K562 (cell line): ENCODE results near the gene RAB26. TPM values are rescaled to one million over a fixed set of nuclear protein-coding genes. Genes with fewer than 3 reads are reported as not detected.

Source experiments
- CEBPB ChIP-seq: fragments of 450-650 bp; IDR thresholded peaks from 2 replicates; pipeline ENCODE4 v1.6.1; 2016; ENCODE audit warnings: missing genetic modification characterization, missing compliant biosample characterization
- CTBP1 ChIP-seq: fragments of 450-650 bp; IDR thresholded peaks from 2 replicates; pipeline ENCODE4 v1.6.1; 2016; ENCODE audit warnings: borderline replicate concordance
- DMBX1 ChIP-seq: fragments of 250-450 bp; sonication (Bioruptor Pico); IDR thresholded peaks from 2 replicates; pipeline ENCODE4 v1.8.0; 2022; ENCODE audit warnings: inconsistent platforms, mild to moderate bottlenecking, moderate library complexity, borderline replicate concordance
- ESRRB ChIP-seq: fragments of 250-450 bp; sonication (Bioruptor Pico); IDR thresholded peaks from 2 replicates; pipeline ENCODE4 v1.5.0; 2020; ENCODE audit warnings: mild to moderate bottlenecking, moderate library complexity, borderline replicate concordance
- FOXA1 ChIP-seq: fragments of 450-650 bp; IDR thresholded peaks from 2 replicates; pipeline ENCODE4 v1.6.1; 2016; ENCODE audit warnings: mild to moderate bottlenecking, borderline replicate concordance
- MCM2 ChIP-seq: fragments of 450-650 bp; IDR thresholded peaks from 2 replicates; pipeline ENCODE4 v1.6.1; 2017; ENCODE audit warnings: low read depth, mild to moderate bottlenecking
- NCOR1 ChIP-seq: fragments of 450-650 bp; IDR thresholded peaks from 2 replicates; pipeline ENCODE4 v1.6.1; 2016; ENCODE audit warnings: mild to moderate bottlenecking, moderate library complexity
- NEUROD1 ChIP-seq: fragments of 150-350 bp; IDR thresholded peaks from 2 replicates; pipeline ENCODE4 v1.6.1; 2014; ENCODE audit warnings: borderline replicate concordance, low read length, low read depth; ENCODE audit not compliant: partially characterized antibody
- PRMT5 ChIP-seq: sonication (generic); formaldehyde crosslinking; IDR thresholded peaks from 2 replicates; pipeline ENCODE4 v1.5.0; 2020; ENCODE audit warnings: missing genetic modification reagents
- SMARCC2 ChIP-seq: fragments of 450-650 bp; IDR thresholded peaks from 2 replicates; pipeline ENCODE4 v1.6.1; 2017; ENCODE audit warnings: antibody characterized with exemption, moderate library complexity, mild to moderate bottlenecking, low read depth
- TEAD1 ChIP-seq, 2 experiments: fragments of 450-650 bp in 1 of 2; sonication (generic) in 1 of 2; formaldehyde crosslinking; IDR thresholded peaks; 2 replicates each; pipeline versions ENCODE4 v1.4.0 to v1.8.0; 2020 to 2022; ENCODE audit warnings: mild to moderate bottlenecking in 2 of 2, missing genetic modification reagents in 1 of 2
- ZNF212 ChIP-seq: fragments of 450-650 bp; formaldehyde crosslinking; IDR thresholded peaks from 2 replicates; pipeline ENCODE4 v1.4.0; 2020; ENCODE audit warnings: mild to moderate bottlenecking
- polyA plus RNA-seq, 8 experiments: library from polyadenylated mRNA; depleted of rRNA in 4 of 8; stranded (reverse) in 5 of 8; unstranded in 3 of 8; fragments of >200 nt; fragmentation: Nextera tagmentation in 2 of 8; fragmentation: Illumina TruSeq in 1 of 8; extraction: Ambion mirVana in 2 of 8; extraction: Trizol in 1 of 8; gene quantifications; 2 replicates each; pipeline versions ENCODE4 v1.2.1 to v1.2.3, GENCODE V29; 2011 to 2014; ENCODE audit warnings: inconsistent platforms in 1 of 8, missing spikeins in 1 of 8
- total RNA-seq, 7 experiments: library from RNA; depleted of rRNA in 6 of 7; stranded (reverse); fragments of >200 nt in 6 of 7; fragmentation: Illumina TruSeq in 2 of 7; extraction: Trizol in 2 of 7; gene quantifications; 2 replicates each; pipeline versions ENCODE4 v1.2.1 to v1.2.3, GENCODE V29; 2011 to 2021; ENCODE audit warnings: low replicate concordance in 1 of 7
- TF ChIP-seq, protein P1 (sequence below): fragments of 450-650 bp; IDR thresholded peaks from 2 replicates; pipeline ENCODE4 v1.6.1; 2018; ENCODE audit not compliant: partially characterized antibody
- TF ChIP-seq, protein P2 (sequence below): sonication (generic); formaldehyde crosslinking; IDR thresholded peaks from 2 replicates; pipeline ENCODE4 v1.8.0; 2022; ENCODE audit warnings: mild to moderate bottlenecking, missing genetic modification reagents, borderline replicate concordance
- TF ChIP-seq, protein P3 (sequence below), 2 experiments: fragments of 200-800 bp in 1 of 2; sonication (Bioruptor generic) in 1 of 2; sonication (generic) in 1 of 2; formaldehyde crosslinking in 1 of 2; IDR thresholded peaks in 1 of 2; conservative IDR thresholded peaks in 1 of 2; 2 replicates each; pipeline versions ENCODE4 v1.5.0 to v1.6.1; 2016 to 2020; ENCODE audit warnings: missing compliant biosample characterization in 1 of 2, missing genetic modification characterization in 1 of 2, missing genetic modification reagents in 1 of 2
- TF ChIP-seq, protein P4 (sequence below): fragments of 450-650 bp; IDR thresholded peaks from 2 replicates; pipeline ENCODE4 v1.6.1; 2018; ENCODE audit warnings: mild to moderate bottlenecking, low read depth; ENCODE audit not compliant: partially characterized antibody

The RAB26 gene
- total and polyA plus RNA-seq, 9 of the 15 experiments (the other 6 are each of a cell fraction or from before 2014, with no cell fraction given) = 0.25 to 6.1 (median 2.1) TPM

DNA sequence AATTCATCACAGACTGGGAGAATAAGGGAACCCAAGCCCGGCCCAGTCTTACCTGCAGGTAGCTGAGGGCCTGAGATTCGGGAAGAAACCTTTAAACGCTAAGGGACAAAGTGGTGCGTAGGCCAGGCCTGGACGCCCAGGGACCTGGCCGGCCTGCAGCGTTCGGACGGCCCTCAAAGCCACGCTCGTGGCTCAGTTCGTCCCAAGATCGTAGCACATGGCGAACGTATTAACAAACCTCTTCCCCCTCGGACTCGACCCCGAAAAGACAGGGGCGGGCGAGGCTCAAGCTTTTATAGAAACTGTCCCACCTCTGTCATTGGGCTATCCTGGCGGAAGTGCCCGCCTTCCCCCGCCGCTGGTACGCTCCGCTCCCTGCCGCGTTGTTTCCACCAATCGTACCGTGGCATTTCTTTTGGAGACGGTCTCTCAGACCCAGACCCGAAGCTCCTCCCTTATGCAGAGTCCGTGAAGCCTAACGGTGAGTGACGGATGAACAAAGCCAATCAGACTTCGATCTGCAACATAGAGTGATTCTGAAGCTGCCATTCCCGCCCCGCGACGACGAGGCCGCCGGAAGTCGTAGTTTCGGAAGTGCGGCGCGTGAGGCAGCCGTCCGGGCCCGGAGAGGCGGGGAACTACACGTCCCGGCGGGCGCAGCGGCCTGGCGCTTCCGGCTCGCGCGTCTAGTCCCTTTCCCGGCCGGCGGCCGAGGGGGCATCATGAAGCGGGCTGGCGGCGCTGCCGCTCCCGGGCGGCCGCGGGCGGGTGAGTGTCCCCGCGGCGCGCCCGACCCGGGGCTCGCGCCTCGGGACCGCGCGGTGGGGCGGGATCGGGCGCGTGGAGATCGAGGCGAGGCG lies 6.9 kb downstream of the RAB26 start, which contains the start of gene TRAF7 (continued):
- TF ChIP-seq, protein P1, sequence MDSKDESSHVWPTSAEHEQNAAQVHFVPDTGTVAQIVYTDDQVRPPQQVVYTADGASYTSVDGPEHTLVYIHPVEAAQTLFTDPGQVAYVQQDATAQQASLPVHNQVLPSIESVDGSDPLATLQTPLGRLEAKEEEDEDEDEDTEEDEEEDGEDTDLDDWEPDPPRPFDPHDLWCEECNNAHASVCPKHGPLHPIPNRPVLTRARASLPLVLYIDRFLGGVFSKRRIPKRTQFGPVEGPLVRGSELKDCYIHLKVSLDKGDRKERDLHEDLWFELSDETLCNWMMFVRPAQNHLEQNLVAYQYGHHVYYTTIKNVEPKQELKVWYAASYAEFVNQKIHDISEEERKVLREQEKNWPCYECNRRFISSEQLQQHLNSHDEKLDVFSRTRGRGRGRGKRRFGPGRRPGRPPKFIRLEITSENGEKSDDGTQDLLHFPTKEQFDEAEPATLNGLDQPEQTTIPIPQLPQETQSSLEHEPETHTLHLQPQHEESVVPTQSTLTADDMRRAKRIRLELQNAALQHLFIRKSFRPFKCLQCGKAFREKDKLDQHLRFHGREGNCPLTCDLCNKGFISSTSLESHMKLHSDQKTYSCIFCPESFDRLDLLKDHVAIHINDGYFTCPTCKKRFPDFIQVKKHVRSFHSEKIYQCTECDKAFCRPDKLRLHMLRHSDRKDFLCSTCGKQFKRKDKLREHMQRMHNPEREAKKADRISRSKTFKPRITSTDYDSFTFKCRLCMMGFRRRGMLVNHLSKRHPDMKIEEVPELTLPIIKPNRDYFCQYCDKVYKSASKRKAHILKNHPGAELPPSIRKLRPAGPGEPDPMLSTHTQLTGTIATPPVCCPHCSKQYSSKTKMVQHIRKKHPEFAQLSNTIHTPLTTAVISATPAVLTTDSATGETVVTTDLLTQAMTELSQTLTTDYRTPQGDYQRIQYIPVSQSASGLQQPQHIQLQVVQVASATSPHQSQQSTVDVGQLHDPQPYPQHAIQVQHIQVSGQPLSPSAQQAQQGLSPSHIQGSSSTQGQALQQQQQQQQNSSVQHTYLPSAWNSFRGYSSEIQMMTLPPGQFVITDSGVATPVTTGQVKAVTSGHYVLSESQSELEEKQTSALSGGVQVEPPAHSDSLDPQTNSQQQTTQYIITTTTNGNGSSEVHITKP = peak; percentile 69
- TF ChIP-seq ZNF212 (CRISPR knock-in tag) = no peak
- TF ChIP-seq, protein P2, sequence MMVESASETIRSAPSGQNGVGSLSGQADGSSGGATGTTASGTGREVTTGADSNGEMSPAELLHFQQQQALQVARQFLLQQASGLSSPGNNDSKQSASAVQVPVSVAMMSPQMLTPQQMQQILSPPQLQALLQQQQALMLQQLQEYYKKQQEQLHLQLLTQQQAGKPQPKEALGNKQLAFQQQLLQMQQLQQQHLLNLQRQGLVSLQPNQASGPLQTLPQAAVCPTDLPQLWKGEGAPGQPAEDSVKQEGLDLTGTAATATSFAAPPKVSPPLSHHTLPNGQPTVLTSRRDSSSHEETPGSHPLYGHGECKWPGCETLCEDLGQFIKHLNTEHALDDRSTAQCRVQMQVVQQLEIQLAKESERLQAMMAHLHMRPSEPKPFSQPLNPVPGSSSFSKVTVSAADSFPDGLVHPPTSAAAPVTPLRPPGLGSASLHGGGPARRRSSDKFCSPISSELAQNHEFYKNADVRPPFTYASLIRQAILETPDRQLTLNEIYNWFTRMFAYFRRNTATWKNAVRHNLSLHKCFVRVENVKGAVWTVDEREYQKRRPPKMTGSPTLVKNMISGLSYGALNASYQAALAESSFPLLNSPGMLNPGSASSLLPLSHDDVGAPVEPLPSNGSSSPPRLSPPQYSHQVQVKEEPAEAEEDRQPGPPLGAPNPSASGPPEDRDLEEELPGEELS (CRISPR knock-in tag) = 0 out of 2 replicates have a peak, but pooled peaks have one; percentile 54
- peak in 1 of 2 experiments; percentile 78; a peak in 2 of 4 replicates for TF ChIP-seq TEAD1 (CRISPR knock-in tag; IDR thresholded peaks at IDR 0.05)
- peak; percentile 62; the same call in 1 of the 2 replicates for TF ChIP-seq DMBX1 (CRISPR knock-in tag)
- TF ChIP-seq PRMT5 (CRISPR knock-in tag) = no peak; the same call in 1 of the 2 replicates
- peak; percentile 79 for TF ChIP-seq NEUROD1
- no peak for TF ChIP-seq MCM2
- no peak for TF ChIP-seq SMARCC2
- no peak for TF ChIP-seq NCOR1
- peak; percentile 65; the same call in 1 of the 2 replicates for TF ChIP-seq CTBP1
- no peak for TF ChIP-seq CEBPB (tag)
- TF ChIP-seq, protein P3, sequence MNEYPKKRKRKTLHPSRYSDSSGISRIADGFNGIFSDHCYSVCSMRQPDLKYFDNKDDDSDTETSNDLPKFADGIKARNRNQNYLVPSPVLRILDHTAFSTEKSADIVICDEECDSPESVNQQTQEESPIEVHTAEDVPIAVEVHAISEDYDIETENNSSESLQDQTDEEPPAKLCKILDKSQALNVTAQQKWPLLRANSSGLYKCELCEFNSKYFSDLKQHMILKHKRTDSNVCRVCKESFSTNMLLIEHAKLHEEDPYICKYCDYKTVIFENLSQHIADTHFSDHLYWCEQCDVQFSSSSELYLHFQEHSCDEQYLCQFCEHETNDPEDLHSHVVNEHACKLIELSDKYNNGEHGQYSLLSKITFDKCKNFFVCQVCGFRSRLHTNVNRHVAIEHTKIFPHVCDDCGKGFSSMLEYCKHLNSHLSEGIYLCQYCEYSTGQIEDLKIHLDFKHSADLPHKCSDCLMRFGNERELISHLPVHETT (CRISPR knock-in tag; conservative IDR thresholded peaks at IDR 0.05 in 1 of 2, IDR thresholded peaks at IDR 0.05 in 1 of 2) = peak in 1 of 2 experiments; percentile 75; a peak in 1 of 4 replicates
- TF ChIP-seq, protein P4, sequence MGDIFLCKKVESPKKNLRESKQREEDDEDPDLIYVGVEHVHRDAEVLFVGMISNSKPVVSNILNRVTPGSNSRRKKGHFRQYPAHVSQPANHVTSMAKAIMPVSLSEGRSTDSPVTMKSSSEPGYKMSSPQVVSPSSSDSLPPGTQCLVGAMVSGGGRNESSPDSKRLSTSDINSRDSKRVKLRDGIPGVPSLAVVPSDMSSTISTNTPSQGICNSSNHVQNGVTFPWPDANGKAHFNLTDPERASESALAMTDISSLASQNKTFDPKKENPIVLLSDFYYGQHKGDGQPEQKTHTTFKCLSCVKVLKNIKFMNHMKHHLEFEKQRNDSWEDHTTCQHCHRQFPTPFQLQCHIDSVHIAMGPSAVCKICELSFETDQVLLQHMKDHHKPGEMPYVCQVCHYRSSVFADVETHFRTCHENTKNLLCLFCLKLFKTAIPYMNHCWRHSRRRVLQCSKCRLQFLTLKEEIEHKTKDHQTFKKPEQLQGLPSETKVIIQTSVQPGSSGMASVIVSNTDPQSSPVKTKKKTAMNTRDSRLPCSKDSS = no peak
- no peak for TF ChIP-seq FOXA1
- no peak; the same call in 1 of the 2 replicates for TF ChIP-seq ESRRB (CRISPR knock-in tag)
